ENCODE data around the gene GRIN2A.
A peak's percentile ranks its signal among the peaks of the same experiment; 100 is the strongest.

GRIN2A gene

DNA sequence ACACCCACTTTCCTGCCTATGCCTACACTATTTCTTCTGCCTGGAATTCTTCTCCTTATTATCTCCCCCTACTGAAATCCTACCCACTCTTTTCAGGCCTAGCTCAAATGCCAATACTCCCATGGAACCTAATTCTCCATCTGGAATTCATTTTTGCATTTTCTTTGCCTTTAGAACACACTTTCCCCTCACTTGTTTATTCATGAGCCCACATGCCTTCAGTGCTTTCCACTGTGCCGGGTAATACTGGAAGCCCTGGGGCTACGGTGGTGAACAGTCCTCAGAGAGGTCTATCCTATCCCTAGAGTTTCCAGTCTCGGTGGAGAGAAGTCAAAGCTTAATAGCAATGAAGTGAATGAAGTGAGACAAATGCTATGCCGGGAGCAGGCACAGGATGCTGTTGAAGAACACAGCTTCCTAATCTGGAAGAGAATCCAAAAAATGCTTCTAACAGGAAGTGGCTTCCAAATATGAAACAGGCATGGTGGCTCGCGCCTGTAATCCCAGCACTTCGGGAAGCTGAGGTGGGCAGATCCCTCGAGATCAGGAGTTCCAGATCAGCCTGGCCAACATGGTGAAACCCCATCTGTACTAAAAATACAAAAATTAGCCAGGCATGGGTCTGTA is 322.4 kb downstream of the GRIN2A start:
- DNase-seq (ENCODE audit: low read depth), result no peak

DNA sequence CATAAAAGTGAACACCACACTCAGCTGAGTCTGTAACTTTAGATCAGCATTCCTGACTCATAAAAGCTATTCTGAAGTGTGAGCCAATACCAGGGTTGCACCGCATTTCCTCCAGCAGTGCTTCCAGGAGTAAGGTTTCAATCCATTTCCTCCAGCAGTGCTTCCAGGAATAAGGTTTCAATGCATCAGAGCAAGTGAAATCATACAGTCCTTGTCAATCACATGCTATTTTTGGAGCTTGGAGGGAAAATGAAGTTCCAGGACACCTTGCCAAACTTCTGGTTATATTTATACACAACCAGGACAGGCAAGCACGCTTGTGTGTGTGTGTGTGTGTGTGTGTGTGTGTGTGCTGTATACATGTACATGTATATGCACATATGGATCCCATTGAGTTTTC is 327.6 kb downstream of the GRIN2A start:
- peak; percentile 51 for DNase-seq (ENCODE audit: low read depth)

DNA sequence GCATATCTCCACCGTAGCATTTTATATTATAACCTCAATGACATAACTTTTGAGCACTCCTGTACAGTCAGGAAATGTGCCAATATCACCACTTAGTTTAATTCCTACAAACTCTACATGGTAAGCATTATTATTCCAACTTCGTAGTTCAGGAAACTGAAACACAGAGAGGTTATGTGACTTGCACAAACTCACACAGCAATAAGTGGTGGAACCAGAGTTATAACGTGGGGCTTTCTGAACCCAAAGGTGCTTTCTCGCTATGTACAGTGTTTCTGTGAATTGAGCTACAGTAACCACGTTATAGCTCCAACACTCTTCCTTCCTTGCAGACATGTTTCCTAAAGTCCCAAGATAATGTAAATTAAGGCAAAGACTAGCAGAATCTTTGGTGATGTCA is 330.2 kb downstream of the GRIN2A start:
- DNase-seq (ENCODE audit: low read depth), result no peak

DNA sequence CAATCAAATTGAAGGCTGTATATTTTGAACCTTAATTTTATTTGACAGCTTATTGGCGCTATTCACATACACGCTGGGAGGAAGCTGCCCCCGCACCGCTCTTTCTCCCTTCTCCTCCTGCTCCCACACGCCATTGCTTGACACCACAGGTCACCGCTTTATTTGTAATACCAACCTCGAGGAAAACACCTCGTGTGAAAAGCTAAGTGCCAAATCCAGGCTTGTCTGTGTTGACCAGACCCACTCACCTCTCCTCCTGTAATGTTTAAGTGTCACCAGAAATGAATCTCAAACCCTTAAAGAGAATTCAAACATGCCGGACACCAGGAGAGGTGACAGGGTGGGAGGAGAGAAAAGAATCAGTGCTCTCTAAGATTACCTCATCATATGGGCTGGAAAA is 331.4 kb downstream of the GRIN2A start:
- no peak for DNase-seq (ENCODE audit: low read depth)

DNA sequence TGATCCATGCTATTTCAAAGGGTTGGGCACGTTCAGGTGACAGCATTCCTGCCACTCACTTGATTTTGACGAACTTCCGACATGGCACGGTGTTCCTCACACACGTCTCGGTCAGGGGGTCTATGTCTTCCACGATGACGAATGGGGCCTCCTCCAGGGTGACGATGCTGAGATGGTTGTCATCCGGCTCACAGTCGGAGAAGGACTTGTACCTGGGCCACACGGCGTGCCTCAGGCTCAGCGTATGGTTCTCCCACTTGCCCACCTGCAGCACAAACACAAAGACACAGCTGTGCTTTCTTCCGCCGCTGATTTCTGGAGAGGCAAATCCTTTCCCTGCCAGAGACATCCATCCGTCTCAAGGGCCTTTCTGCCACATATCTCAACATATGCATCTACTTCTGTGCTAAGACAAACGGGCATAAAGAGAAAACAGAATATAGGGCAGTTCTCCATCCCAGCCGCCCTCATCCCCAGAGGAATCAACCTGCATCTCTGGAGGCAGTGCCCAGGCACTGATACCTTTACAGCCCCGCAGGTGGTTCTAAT is 332.5 kb downstream of the GRIN2A start:
- no peak for DNase-seq (ENCODE audit: low read depth)

DNA sequence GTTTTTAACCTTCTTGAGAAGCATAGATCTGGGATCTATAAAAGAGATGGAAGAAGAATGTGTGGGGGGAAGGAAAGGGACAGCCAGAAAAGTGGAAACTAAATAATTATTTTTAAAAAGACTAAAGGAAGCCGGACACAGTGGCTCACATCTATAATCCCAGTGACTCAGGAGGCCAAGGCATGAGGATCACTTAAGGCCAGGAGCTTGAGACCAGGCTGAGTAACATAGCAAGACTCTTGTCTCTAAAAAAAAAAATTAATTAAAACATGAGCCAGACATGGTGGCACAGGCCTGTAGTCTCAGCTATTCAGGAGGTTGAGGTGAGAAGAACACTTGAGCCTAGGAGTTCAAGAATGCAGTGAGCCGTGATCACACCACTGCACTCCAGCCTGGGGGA is 335.1 kb downstream of the GRIN2A start:
- peak; percentile 70 for DNase-seq (ENCODE audit: low read depth)

DNA sequence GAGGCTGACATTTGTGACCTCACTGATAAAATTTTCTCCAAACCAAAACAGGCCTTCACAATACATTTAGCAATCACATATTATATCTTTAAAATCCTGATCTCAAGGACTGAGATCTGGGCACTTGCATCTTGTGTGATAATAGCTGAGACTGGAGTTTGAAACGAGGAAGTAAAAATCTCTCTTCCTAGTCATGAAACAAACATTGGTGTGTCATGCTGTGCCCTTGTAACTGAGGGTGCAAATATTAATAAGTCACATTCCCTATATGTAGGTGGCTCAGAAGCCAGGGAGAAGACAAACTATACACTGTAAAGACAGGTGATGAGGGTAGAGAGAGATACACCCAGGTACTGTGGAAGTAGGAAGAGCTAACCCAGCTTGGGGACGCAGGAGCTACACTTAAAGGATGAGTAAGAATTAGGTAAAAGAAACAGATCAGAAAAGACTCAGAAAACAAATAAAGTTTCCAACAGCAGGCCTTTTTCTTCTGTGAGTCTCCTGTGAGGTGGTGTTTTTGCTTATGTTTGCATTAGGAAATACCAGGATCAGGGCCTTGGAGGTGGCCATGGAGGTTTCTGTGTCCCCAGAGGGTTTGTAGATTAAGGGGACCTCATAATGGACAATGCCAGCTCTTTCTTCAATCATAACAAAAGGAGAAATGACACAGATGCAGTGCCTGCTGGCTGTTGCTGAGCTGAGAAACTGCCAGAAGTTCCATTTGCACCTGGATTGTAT is 335.7 kb downstream of the GRIN2A start:
- peak; percentile 50 for DNase-seq (ENCODE audit: low read depth)

DNA sequence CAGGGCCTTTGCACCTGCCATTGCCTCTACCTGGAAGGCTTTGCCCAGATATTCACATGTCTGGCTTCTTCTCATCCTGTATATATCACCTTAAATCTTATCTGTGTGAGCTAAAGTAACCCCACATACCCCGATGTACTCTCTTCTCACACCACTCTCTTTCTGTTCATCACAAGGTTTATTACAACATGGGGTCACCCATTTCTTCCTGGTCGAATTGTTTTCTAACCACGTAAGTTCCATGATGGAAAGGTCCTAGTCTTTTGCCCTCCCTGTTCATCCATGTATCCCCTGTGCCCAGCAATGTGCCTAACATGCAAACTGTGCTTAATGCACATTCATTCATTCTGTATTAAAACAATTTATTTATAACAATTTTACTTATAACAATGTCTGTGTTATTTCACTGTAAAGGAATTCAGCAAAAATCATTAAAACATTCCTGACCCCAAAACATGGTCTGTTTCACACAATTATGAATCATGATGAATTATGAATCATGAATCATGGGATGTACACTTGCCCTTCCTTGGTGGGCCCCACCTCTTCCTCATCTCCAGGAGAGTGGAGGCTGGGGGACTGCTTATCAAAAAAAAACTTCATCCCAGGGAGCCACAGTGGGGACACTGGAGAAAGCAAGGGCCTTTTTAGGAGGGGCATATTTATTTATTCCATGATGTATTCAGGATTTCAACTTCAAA is 336.4 kb downstream of the GRIN2A start:
- peak; percentile 88 for DNase-seq (ENCODE audit: low read depth)

DNA sequence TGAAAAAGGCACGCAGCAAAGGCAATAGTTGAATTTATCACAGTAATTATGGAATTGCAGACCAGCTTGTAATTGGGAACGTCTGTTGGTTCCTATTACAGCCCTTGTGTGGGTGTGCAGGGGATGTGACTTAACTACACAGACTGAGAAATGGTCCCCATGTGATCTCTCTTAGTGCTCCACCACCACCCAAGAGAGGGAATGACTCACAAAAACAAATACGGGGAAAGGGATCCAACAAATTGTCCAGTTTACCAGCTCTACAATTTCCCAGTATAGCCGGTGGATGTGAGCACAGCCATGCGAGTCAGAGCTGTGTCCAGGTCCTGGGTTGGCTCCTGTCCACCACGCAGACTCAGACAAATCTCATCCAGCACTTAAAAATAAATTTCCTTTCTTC is 337.9 kb downstream of the GRIN2A start:
- DNase-seq (ENCODE audit: low read depth), result peak; percentile 57

DNA sequence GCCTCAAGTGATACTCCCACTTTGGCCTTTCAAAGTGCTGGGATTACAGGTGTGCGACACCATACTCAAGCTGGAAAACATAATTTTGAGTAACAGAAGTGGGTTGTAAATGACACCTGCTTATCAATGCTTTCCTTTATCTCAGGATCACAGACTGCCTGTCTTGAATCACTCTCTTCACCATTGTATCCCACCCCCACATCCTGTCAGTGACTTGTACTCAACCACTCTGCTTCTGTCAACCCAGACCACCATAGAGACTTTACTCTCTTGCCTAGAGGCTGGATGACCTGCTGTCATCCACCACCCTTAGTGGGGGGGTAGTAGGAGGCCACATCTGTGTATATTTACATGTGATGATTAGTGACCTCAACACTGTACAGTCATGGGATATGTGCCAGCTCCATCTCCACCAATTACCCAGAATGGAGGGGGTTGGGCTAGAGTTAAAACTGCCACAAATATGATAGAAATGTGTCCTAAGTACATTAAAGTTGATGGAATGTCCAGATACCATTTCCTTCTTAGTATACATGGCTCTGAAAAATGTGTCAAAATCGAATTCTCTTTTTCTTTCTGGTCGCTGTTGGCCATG is 338.7 kb downstream of the GRIN2A start:
- peak; percentile 61 for DNase-seq (ENCODE audit: low read depth)

DNA sequence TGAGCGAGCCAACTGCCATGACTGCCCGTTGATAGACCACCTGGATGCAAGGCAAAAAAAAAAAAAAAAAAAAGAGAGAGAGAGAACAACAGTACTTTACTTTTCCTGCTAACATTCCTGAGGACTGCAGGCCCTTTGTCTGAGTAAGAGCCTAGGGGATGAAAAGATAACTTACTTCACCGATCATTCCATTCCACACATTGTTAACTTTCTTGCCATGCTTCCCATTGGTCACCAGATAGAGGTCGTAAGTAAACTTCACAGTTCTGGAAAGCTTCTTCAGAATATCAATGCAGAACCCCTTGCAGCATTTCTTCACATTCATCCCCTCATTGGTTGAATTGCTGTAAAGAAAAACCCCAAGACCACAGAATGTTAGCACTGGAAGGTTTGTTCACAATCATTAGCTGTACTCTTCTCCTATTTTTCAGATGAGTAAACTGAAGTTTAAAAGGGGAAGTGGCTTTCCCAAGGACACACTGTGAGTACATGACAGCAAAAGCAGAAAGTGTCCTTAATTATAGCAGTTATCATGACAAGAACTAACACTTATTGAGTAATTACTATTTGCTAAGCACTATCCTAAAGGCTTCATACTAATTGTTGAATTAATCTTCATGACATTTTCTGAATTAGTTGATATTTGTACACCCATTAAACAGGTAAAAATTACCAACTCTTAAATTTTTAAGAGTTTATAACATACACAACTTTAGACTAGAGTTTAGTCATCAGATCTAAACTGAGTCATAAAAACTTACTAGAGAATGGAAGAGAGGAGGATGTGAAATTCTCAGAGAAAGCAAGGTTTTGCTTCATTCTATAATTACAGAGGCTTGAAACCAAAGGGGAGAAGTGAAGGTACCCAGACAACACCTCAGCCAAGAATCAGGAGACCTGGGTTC is 341.2 kb downstream of the GRIN2A start:
- DNase-seq (ENCODE audit: low read depth), result peak; percentile 15

DNA sequence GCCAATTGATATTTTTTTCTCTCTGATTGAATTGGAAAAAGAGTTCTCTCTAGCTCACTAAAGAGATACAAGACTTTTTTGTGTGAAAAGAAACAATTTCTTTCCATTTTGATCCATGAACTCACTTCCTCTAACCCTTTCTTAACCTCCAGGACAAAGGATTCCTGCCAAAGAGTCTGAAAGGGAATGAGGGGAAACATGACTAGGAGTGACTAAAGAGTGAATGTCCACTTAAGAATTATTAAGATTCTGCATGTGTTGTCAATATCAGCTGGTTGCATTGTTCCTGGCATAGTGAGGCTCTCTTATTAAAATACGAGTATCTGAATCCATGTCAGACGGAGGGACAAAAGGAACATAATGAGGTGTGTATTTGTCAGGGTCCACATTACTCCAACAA is 344.7 kb downstream of the GRIN2A start:
- peak; percentile 54 for DNase-seq (ENCODE audit: low read depth)

DNA sequence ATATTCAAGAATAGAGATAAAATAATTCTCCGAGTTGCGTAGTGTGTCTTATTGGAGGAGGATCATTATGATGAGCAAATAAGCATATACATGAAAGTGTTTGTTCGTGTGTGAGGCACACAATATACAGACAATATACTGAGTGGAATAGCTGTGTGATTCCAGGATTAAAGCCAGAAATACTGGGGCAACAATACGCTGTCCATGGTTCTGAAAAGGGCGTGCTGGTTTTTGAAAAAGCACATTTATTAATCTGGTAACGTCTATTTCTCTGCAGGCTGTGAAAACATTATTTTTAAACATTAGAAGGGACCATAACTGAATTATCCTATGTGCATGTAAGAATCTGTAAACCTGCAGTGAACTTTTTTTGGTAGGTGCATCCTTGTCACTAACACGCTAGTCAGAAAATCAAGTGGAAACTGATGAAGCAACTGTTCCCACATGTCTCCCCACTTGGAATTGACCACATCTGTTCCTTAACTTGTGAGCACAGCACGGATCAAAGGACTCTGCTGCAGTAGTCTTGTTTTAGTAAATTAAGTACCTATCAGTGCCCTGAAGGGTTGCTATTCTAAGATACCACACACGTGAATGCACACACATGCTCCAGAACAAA is 346.0 kb downstream of the GRIN2A start:
- peak; percentile 41 for DNase-seq (ENCODE audit: low read depth)

DNA sequence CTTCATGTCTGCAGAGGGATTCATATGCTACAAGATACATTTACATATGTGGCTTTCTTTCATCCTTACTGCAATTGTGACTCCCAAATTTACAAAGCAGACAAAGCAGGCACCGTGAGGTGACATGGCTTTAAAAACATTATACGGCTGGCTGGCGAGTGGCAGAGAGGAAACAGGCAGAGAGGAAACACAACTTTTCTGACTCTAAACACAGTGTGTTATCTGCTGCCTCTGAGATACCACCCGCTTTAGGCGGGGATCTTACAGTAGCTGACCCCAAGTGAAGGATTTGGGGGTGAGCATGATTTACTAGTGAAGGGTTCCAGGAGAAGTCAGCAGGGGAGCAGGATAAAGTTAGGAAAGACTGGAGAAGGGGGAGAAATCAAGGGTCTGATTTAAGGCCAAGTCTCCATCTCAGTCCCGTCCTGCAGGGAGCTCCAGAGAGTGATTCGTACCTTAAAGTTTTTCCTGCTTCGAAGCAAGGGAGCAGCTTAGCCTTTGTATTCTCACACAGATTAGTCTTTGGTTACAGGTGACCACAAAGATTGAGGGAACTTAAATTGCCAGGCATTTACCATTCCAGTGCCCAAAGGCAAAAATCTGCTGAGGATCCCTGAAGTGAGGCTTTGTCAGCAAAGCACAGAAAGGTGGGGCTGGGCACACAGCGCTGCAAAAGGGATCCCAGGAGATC is 355.0 kb downstream of the GRIN2A start:
- no peak for DNase-seq (ENCODE audit: low read depth)

DNA sequence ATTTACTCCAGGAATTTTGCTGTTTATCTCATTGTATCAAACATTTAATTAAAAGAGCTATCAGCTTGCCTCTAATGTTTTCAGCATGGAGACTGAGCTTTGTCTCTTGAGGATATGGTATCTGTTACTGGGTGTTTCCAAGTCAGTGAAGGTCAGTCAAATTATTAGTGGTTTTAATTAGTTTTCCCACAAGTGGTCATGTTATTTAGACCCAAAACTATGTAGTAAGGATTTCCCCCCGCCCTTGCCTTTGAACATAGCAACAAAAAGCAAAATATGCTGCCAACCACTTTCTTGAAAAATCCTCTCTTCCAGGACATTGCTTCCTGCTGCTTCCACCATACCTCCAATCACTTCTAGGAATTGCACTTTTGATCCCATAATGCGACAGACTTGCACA is 355.6 kb downstream of the GRIN2A start:
- no peak for DNase-seq (ENCODE audit: low read depth)

DNA sequence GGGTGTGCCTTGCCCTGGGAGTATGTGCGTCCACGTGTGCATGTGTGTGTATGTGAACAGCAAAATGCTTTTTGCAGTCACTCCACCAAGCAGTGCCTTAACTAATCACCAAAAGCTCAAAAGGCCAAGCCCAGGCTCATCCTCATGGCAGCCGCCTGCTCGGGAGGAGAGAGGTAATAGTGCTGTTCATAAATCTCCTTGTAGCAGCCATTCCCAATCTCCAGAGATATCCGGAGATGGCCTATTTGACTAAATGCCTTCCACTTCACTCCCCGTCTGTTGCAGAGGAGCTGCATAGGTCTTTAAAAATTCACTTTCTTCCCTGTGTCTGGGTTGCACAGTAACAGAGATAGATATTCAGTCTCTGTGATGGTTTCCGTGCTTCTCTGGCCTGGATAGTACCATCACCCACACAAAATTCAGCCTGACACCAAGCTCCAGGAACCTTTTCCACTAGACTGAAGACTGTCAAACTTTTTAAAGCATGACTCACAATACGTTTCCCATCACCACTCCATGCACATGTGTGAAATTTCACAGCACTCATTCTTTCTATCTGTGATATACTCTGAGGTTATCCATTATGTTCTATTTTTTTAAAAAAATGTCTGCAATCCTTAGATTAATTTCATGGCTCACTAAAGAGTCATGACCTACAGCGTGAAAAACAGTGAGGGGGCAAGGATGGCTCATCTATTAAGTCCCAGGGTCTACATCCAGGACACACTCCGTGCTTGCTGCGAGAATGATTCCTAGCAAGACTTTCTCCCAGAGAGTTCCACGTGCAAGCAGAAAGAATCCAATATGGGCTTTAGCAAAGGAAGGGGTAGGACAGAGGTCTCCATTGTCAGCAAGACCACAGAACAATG is 357.8 kb downstream of the GRIN2A start:
- no peak for DNase-seq (ENCODE audit: low read depth)

DNA sequence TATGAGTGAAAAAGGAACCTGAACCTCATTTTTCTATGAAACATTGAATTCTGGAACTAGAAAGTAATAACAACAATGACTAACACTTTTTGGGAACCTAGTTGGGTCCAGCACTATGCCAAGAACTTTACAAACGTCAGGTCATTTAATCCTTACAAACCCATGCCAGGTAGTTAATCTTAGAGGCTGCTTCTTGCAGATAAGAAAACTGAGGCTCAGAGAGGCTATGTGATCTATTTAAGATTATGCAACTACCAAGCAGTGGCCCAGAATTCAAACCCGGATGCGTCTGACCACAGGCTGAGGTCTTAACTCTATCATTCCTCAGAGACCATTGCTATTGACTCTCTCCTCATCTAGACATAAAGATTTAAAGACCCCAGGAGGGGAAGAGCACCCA is 358.7 kb downstream of the GRIN2A start:
- DNase-seq (ENCODE audit: low read depth), result no peak

DNA sequence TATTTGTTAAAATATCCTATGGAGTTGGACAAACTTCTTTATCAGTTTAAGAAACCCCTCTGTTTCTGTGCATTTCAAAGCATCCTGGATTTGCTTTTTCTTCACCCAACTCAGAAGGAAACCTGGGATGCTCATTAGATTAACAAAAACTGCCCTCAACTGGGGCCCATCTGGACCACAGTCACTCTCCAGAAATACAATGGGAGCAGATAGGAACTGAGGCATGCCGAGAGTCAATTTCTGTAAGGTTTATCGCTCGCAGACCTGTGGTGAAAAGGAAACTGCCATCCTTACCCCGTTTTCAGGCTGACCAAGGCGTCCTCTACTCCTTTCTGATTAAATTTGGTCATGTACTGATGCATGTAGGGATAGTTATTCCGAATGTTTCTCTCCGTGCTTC is 360.3 kb downstream of the GRIN2A start:
- DNase-seq (ENCODE audit: low read depth), result no peak

DNA sequence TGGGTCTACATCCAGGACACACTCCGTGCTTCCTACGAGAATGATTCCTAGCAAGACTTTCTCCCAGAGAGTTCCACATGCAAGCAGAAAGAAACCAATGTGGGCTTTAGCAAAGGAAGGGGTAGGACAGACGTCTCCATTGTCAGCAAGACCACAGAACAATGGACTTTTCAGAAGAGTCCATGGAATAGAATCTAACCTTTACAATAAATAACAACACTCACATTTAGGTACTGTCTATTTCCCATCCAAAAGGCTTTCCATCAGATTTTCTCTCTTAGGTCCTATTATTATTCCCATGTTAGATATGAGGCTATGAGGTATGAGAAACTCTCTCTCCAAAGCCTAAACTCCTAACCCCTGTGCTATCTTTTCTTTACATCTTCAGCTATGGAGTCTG is 360.9 kb downstream of the GRIN2A start:
- no peak for DNase-seq (ENCODE audit: low read depth)
